HG03060 (cell line): ENCODE results near the gene TREH.
"Not testable (repeated sequence)": the region's sequence is repeated elsewhere in the genome, so short reads cannot be mapped to it uniquely, and the experiment has no call there.

Experiments used
- ATAC-seq: cut with Tn5 transposase; IDR thresholded peaks from one replicate; pipeline ENCODE4 v1.9.1; 2021; ENCODE audit warnings: low read depth, moderate number of reproducible peaks; ENCODE audit not compliant: unreplicated experiment

Gene TREH

DNA sequence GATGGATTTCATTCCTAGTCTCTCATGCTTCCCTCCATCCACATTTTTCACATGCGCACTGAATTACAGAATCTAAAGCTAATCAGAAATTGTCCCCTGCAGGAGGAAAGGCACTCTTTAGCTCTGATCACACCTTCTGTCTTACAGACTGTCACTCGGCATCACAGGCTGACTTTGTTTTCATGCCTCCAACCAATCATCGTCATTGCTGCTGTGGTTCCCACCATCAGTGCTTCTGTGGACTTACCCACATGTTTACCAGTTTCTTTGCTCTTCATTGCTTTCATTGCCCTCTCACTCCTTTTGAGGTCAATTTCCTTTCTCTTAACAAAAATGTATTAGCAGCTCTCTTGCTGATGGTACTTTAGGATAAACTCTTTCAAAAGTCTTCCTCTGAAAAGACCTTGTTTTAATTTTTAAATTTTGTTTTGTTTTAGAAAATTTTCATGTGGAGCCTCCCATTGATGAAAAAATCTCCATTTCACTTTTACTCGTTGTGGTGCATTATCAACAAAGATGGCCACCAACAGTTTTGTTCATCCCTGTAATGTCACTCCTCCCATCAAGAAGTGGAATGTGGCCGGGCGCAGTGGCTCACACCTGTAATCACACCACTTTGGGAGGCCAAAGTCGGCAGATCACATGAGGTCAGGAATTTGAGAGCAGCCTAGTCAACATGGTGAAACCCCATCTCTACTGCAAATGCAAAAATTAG is 20.2 kb upstream of the TREH start:
- no peak for ATAC-seq

DNA sequence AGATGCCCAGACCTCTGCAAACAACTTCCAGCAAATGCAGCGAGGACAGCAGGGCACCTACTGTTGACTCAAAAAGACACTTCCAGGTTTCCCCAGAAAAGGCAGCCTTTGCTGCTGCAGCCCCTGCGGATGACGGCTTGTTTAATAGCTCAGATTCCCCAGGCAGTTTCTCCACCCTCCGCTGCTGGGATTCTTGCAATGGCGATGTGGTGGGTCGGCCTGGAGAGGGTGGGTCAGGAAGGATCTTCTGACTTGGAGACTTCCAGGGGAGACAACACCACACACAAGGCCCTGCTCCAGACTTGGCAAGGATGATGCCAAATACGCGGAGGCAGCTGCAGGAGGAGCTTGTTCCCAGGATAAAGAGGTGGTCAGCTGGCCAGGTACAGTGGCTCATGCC is 17.9 kb upstream of the TREH start:
- no peak for ATAC-seq

DNA sequence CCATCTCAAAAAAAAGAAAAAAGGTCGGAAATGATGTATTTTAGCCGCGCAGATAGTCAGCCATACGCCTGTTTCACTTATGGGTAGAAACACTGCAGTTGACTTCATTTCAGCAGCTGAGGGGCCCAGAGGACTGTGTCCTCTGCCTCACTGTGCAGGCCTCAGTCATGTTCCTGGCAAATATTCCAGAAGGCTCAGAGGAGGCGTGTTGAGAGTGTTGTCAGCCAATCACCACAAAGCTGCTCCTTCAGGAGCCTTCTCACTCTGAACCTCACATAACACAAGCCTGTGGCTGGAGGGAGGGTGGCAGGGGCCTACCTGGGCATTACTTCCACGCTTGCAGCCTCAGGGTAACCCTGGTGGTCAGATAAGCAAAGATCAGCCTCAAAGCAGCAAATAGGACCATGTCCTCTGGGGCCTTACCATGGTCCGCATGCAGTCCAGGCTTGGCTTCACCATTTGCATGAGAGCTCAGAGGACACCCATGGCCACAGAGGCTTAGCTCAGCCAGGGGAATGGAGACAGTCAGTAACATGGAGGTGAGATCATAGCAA is 17.3 kb upstream of the TREH start:
- no peak for ATAC-seq

DNA sequence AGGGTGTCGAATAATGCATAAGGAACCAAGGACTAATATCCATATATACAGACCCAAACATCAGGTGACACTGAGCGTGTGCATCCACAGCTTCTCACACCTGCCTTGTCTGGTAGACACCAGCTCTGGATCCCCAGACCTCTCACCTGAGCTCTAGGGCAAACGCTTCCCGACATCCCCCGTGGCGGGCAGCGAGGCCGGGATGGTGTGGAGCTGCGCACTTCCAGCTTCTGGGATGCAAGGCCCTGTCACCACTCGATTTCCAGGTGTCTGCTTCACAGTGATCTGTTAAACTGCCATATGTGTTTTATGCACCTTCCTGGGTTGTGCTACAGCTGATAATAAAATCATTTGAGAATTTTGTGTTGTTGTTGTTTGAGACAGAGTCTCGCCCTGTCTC is 15.3 kb upstream of the TREH start:
- no peak for ATAC-seq

DNA sequence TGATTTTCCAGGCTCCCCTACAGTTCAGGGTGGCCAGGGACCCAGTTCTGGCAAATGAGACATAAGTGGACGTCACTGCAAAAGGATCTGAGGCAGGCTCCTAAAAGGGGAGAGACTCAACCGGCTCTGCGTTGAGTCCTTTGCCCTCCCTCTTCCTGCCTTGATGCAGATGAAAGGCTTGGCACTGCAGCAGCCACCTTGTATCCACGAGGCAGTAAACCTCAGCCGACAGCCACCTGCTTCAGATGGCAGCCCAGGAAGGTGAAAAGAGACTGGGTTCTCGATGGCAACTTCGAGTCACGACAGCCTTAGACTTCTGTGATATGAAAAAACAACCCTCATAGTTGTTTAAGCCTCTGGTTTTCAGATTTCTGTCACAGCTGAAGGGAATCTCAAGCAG is 14.7 kb upstream of the TREH start:
- no peak for ATAC-seq

DNA sequence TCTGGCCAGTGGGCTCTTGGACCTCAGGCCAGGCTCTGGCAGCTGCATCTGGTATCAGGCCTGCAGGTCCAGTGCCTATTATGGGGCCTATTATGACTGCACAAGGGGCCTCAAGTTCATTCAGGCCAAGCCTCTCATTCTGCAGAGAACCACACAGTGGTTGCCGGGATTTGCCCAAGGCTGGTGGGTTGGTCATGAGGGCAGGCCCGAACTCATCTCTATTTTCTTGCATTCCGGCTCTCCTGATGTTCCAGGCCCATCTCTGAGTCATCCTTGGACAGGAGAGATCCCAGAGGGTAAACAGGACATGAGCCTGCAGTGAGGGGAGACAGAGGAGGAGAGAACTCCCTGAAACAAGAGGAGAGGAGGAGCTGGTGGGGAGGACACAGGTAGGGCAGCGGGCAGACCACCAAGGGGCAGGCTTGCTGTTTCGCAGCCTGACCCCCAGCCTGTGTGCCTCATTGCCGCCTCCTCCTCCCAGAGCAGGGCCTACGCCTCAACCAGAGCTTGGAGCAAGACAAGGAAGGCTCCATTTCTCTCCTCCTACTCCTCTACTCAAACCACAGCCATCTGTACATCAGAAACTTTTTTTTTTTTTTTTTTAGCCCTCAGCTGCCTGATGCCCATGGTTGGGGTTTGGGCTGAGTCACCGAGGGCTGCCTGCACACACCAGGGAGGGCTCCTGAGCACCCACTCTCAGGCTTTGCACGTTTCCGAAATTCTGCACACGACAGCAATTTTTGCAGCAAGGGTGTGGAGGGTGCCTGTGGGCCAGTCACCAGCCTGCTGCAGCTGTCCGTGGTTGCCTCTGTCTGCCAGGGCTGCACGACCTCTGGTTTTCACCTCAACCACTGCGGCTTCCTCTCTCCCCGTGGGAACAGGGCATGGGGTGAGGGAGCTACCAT is 12.7 kb upstream of the TREH start:
- no peak for ATAC-seq

DNA sequence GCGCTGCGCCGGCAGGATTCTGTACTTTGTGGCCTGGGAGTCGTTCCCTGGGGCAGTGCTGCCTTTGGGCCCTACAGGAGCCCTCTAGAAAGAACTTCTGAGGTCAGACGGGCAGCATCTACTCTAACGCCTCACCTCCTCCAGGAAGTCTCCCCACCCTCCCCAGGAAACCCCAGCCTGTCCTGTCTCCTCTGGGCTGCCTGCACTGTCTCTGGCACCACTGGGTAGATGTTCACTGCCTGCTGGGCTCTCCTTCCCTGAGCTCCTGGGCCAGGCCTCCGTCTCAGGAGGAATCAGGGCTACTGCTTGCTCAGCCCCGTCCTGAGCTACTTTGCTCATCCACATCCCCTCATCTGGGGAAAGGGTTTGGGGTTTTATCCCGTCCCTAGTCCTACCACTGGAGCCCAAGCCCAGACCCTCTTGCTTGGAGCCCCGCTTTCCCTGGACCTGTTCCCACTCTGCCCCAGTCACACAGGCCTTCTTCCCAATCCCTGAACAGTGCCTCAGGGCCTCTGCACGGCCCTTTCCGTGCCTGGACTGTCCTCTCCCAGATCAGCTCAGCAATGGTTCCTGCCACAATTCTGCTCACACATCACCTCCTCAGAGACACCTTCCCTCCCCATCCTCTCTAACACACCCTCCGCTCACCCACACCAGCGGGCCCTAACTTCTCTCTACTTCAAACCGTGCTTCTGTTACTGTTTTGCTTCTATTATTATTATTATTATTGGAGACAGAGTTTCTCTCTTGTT is 11.3 kb upstream of the TREH start:
- ATAC-seq: no peak

DNA sequence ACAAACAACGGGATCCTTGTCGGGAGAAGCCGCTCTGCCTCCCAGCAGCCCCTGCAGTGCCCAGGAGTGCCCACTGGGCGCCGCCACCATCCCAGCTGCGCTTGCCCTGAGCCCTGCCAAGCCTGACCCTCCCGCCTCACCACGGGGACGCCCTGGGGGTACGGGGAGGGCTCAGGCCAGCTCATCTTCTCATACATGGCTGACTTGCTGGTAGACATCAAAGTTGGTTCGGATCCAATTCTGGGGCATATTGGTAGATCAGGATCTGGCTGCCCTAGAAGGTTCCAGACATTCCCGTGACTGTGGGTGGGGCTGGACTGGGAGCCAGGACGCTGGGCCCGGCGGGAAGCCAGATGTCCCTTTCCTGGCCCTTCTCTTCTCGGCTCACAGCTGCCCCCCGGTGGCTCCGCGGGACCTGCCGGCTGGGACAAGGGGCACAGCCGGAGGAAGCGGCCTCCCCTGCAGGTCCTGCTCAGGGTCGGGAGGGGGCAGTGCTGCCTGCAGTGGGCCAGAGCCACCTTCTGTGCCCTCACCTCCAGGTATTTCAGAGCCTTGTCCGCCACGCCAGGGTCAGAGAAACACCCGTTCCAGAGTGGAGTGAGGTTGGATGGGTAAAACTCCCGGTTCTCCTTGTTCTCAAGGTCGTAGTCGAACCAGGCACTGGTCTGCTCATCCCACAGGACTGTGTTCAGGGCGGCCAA is 10.6 kb upstream of the TREH start:
- ATAC-seq: no peak

DNA sequence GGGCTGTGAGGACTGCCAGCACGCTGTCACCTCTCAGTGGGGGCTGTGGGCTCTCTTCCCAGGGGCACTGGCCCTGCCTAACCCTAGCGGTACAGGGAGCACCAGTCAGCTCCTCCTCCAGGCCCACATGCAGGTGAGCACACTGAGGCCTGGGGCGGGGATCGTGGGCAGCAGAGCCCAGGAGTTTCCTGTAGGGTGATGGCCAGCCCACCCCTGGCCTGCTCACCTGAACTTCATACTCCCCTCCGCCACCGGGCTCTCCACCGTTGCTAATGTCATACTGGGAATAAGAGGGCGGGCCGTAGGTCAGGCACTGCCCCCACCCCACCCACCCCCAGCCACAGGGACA is 10.0 kb upstream of the TREH start:
- ATAC-seq: no peak

DNA sequence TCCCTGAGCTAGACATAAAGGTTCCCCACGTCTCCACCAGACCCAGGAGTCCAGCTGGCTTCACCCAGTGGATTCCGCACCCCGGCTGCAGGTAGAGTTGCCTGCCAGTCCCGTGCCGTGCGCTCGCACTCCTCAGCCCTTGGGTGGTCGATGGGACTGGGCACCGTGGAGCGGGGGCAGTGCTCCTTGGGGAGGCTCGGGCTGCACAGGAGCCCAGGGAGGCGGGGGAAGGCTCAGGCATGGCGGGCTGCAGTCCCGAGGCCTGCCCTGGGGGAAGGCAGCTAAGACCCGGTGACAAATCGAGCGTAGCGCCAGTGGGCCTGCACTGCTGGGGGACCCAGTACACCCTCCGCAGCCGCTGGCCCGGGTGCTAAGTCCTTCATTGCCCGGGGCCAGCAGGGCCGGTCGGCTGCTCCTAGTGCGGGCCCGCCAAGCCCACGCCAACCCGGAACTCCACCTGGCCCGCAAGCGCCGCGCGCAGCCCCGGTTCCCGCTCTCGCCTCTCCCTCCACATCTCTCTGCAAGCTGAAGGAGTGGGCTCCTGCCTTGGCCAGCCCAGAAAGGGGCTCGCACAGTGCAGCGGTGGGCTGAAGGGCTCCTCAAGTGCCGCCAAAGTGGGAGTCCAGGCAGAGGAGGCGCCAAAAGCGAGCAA is 9.5 kb upstream of the TREH start:
- ATAC-seq: no peak

DNA sequence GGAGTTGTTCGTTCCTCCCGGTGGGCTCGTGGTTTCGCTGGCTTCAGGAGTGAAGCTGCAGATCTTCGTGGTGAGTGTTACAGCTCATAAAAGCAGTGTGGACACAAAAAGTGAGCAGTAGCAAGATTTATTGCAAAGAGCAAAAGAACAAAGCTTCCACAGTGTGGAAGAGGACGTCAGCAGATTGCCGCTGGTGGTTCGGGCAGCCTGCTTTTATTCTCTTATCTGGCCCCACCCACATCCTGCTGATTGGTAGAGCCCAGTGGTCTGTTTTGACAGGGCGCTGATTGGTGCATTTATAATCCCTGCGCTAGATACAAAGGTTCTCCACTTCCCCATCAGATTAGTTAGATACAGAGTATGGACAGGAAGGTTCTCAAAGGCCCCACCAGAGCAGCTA is 8.9 kb upstream of the TREH start:
- ATAC-seq: not testable (repeated sequence)

DNA sequence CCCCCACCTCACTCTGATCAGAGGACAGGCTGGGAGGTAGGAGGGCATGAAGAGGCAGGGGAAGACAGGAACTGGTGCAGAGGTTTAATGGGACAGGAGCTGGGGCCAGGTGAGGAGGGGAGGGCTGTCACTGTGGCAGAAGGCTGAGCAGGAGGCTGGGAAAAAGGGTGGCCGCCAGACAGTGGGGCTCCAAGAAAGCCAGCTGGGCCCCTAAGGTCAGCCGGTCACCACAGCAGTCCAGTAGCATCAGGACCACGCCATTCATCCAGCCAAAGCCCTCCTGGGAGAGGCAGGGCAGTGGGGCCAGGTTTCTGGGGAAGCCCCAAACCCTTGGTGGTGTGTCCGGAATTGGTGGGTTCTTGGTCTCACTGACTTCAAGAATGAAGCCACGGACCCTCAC is 8.5 kb upstream of the TREH start:
- no peak for ATAC-seq

DNA sequence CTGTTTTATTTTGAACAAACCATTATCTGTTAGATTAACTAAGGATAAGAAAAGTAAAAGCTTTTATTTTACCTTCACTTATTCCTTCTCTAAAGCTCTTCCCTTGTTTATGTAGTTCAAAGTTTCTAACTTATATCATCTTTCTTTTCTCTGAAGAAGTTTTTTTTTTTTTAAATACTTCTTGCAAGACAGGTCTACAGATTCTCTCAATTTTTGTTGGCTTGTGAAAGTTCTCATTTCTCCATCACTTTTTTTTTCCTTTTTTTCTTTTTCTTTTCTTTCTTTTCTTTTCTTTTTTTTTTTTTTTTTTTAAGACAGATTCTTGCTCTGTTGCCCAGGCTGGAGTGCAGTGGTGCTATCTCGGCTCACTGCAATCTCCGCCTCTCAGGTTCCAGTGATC is 4.7 kb upstream of the TREH start:
- no peak for ATAC-seq

DNA sequence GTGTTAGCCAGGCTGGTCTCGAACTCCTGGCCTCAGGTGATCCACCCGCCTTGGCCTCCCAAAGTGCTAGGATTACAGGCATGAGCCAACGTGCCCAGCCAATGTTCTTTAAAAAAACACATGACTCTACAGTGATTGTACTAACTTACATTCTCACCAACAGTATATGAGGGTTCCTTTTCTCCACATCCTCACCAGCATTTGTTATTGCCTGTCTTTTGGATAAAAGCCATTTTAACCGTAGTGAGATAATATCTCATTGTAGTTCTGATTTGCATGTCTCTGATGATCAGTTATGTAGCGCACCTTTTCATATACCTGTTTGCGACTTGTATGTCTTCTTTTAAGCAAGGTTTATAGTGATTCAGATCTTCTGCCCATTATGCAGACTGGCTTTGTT is 3.5 kb upstream of the TREH start:
- not testable (repeated sequence) for ATAC-seq

DNA sequence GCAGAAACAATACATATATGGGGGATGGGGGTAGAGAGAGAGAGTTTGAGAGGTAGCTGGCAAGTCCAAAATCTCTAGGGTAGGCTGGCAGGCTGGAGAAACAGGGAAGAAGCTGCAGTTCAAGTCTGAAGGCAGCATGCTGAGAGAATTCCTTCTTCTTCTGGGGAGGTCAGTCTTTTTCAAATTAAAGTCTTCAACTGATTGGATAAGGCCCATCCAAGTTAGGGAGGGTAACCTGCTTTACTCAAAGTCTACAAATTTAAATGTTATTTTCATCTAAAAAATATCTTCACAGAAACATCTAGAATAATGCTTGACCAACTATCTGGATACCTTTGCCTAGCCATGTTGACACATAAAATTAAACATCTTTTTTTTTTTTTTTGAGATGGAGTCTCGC is 2.9 kb upstream of the TREH start:
- ATAC-seq: no peak

DNA sequence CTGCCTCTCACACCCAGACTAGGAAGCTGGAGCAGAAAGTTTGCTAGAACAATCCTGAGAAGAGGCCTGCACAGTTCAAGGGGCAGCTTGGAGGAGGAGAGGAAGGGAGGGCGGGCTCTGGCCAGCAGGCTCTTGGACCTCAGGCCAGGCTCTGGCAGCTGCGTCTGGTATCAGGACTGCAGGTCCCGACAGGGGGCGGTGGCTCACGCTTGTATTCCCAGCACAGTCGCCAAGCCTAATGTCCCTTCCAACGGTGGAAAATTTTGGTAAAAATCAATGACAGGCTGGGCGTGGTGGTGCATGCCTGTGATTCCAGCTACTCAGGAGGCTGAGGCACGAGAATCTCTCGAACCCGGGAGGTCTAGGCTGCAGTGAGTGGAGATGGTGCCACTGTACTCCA is 542 bp downstream of the TREH start:
- not testable (repeated sequence) for ATAC-seq

DNA sequence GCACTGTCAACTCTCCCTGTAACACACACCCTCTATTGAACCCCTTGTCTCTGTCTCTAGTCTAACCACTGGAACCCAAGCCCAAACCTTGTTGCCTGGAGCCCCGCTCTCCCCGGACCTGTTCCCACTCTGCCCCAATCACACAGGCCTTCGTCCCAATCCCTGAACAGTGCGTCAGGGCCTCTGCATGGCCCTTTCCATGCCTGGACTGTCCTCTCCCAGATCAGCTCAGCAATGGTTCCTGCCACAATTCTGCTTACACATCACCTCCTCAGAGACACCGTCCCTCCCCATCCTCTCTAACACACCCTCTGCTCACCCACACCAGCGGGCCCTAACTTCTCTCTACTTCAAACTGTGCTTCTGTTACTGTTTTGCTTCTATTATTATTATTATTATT is 1.5 kb downstream of the TREH start:
- no peak for ATAC-seq

DNA sequence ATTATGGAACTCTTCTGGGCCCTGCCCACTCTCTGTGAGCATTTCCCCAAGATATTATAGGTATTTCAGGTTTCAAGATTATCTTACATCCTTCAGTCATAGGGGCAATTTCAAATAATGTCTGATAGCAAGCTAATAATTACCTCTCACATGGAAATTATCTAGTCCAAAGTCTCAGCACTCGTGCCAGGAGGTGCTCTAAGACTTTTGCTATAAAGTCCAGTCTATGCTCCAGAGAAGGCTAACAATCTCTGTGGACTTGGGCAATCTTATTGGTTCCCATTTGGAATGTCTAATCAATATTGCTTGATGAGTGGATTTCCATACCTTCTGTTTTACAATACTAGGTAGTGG is 5.4 kb downstream of the TREH start:
- ATAC-seq: no peak

DNA sequence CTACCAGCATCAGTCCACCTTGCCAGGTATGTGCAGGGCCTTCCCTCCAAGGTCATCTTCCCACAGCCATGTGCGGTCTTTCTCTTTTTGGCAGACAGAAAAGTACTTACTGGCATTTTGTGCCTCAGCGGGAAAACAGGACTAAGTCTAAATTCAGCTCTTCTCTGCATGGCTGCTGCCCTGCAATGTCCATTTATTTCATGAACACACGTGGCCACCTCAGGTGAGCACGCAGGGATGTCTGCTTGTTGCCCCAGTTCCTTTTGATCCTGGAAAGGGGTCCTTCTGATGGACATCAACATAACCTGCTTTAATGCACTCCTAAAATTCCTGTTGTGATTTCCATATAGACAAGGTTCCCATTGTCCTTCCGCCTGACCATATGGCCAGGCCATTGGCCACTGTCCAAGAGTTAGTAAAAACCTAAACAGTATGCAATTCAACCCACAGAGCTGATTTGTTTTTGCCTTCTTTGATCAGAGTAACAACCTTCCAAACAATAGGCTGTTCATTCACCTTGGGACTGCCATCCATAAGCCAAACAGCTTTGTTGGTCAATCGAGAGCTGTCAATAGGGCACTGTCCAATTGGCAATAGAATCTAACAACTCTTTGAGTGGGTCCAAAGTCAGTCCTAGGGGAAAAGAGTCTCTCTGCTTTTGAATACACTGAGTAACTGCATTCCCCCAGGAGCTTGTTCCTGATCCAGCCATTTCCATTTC is 5.9 kb downstream of the TREH start:
- ATAC-seq: no peak
